Right renal pelvis (tissue), 4 donors: Measurements from ENCODE around the gene ZNF804B. TPM values are rescaled to one million over a fixed set of nuclear protein-coding genes. Genes with fewer than 3 reads are reported as not detected.

Experiments
- DNase-seq, 4 donors: peaks; one replicate each; pipeline ENCODE4 v3.0.0-alpha.2; 2013; ENCODE audit warnings: low read depth in 4 of 4, low spot score in 3 of 4, missing footprints in 1 of 4
- polyA plus RNA-seq, 4 donors: library from polyadenylated mRNA; unstranded; fragments of 120-200 nt; gene quantifications; one replicate each; pipeline ENCODE4 v1.2.1, GENCODE V29; 2013; ENCODE audit not compliant: insufficient read length in 4 of 4

ZNF804B gene
- polyA plus RNA-seq, 4 donors, result 0.07 to 0.45 (median 0.26) TPM

GRCh38 chr7:88964418-88964817 is 204.9 kb downstream of the ZNF804B start:
- no peak for DNase-seq

- no peak for DNase-seq
These were observed 205.9 kb downstream of the ZNF804B start for GRCh38 chr7:88965371-88965770.

GRCh38 chr7:88967432-88967831 is 207.9 kb downstream of the ZNF804B start:
- DNase-seq, result no peak

- DNase-seq, result no peak
These were observed 209.7 kb downstream of the ZNF804B start for GRCh38 chr7:88969167-88969566.

- DNase-seq, result no peak
These were observed 225.8 kb downstream of the ZNF804B start for GRCh38 chr7:88985295-88985694.

- no peak for DNase-seq
These were observed 241.8 kb downstream of the ZNF804B start for GRCh38 chr7:89001306-89001705.

GRCh38 chr7:89002981-89003956 is 243.8 kb downstream of the ZNF804B start:
- no peak for DNase-seq

- no peak for DNase-seq
These were observed 252.5 kb downstream of the ZNF804B start for GRCh38 chr7:89012016-89012415.

GRCh38 chr7:89017695-89018094 is 258.2 kb downstream of the ZNF804B start:
- DNase-seq, result no peak

GRCh38 chr7:89021741-89022140 is 262.2 kb downstream of the ZNF804B start:
- DNase-seq, result no peak

- no peak for DNase-seq
These were observed 263.7 kb downstream of the ZNF804B start for GRCh38 chr7:89023206-89023605.

GRCh38 chr7:89023877-89024276 is 264.4 kb downstream of the ZNF804B start:
- no peak for DNase-seq

- DNase-seq, result no peak
These were observed 268.3 kb downstream of the ZNF804B start for GRCh38 chr7:89027781-89028180.

- no peak for DNase-seq
These were observed 268.8 kb downstream of the ZNF804B start for GRCh38 chr7:89028319-89028718.

GRCh38 chr7:89029864-89030263 is 270.4 kb downstream of the ZNF804B start:
- DNase-seq, result no peak

GRCh38 chr7:89041240-89041639 is 281.7 kb downstream of the ZNF804B start:
- DNase-seq, result no peak

GRCh38 chr7:89042940-89043339 is 283.4 kb downstream of the ZNF804B start:
- DNase-seq, result no peak

GRCh38 chr7:89049043-89049442 is 289.5 kb downstream of the ZNF804B start:
- no peak for DNase-seq

- DNase-seq, result no peak
These were observed 293.6 kb downstream of the ZNF804B start for GRCh38 chr7:89053130-89053529.

- DNase-seq, result no peak
These were observed 294.9 kb downstream of the ZNF804B start for GRCh38 chr7:89054361-89054760.

- no peak for DNase-seq
These were observed 300.7 kb downstream of the ZNF804B start for GRCh38 chr7:89060234-89060633.

- no peak for DNase-seq
These were observed 305.3 kb downstream of the ZNF804B start for GRCh38 chr7:89064831-89065230.
